ENCODE data around the gene MYO5B.

Gene MYO5B

GRCh38 chr18:49961271-49961670, 233.7 kb downstream of the MYO5B start:
- DNase-seq, result no peak

- no peak for DNase-seq
These were observed 234.6 kb downstream of the MYO5B start for GRCh38 chr18:49960376-49960775.

- no peak for DNase-seq
These were observed 235.8 kb downstream of the MYO5B start for GRCh38 chr18:49959176-49959575.

- no peak for DNase-seq
These were observed 239.7 kb downstream of the MYO5B start for GRCh38 chr18:49955263-49955662.

- DNase-seq, result no peak
These were observed 241.6 kb downstream of the MYO5B start for GRCh38 chr18:49953391-49953790.

- no peak for DNase-seq
These were observed 245.0 kb downstream of the MYO5B start for GRCh38 chr18:49949951-49950395.

- DNase-seq, result no peak
These were observed 246.0 kb downstream of the MYO5B start for GRCh38 chr18:49948975-49949374.

GRCh38 chr18:49944663-49945062, 250.3 kb downstream of the MYO5B start:
- DNase-seq, result no peak

- DNase-seq, result no peak
These were observed 258.1 kb downstream of the MYO5B start for GRCh38 chr18:49936821-49937220.

GRCh38 chr18:49935215-49935614, 259.7 kb downstream of the MYO5B start:
- DNase-seq, result no peak

- DNase-seq, result no peak
These were observed 260.5 kb downstream of the MYO5B start for GRCh38 chr18:49934457-49934856.

- no peak for DNase-seq
These were observed 261.3 kb downstream of the MYO5B start for GRCh38 chr18:49933530-49934128.

- no peak for DNase-seq
These were observed 263.2 kb downstream of the MYO5B start for GRCh38 chr18:49931760-49932159.

- no peak for DNase-seq
These were observed 263.8 kb downstream of the MYO5B start for GRCh38 chr18:49931179-49931578.

- DNase-seq, result no peak
These were observed 268.7 kb downstream of the MYO5B start for GRCh38 chr18:49926106-49926745.

- no peak for DNase-seq
These were observed 270.5 kb downstream of the MYO5B start for GRCh38 chr18:49924293-49924983.

- no peak for DNase-seq
These were observed 272.7 kb downstream of the MYO5B start for GRCh38 chr18:49922228-49922627.

- DNase-seq, result no peak
These were observed 273.5 kb downstream of the MYO5B start for GRCh38 chr18:49921318-49921985.

GRCh38 chr18:49920731-49921130, 274.2 kb downstream of the MYO5B start:
- no peak for DNase-seq

GRCh38 chr18:49917742-49918141, 277.2 kb downstream of the MYO5B start:
- DNase-seq, result no peak

GRCh38 chr18:49915352-49915751, 279.6 kb downstream of the MYO5B start:
- DNase-seq, result no peak

- DNase-seq, result no peak
These were observed 281.7 kb downstream of the MYO5B start for GRCh38 chr18:49913221-49913620.

GRCh38 chr18:49911427-49911826, 283.5 kb downstream of the MYO5B start:
- peak; percentile 52 for DNase-seq

- no peak for DNase-seq
These were observed 284.0 kb downstream of the MYO5B start for GRCh38 chr18:49910986-49911385.
